IPS-15b (cell line): ENCODE data around the gene KIFC3.
"Not testable (repeated sequence)": the region's sequence is repeated elsewhere in the genome, so short reads cannot be mapped to it uniquely, and the experiment has no call there.

Experiments
- H3K27me3 ChIP-seq: one replicate; pipeline ENCODE4 v1.6.1; 2013; ENCODE audit warnings: low read length; ENCODE audit not compliant: control insufficient read depth, insufficient read depth
- H3K36me3 ChIP-seq: one replicate; pipeline ENCODE4 v1.6.1; 2013; ENCODE audit warnings: low read length; ENCODE audit not compliant: control insufficient read depth, insufficient read depth
- H3K4me1 ChIP-seq: one replicate; pipeline ENCODE4 v1.6.1; 2013; ENCODE audit warnings: mild to moderate bottlenecking, low read length; ENCODE audit not compliant: control insufficient read depth, insufficient read depth
- H3K4me3 ChIP-seq: one replicate; pipeline ENCODE4 v1.5.1; 2013; ENCODE audit warnings: low read depth, low read length
- H3K9ac ChIP-seq: one replicate; pipeline ENCODE4 v1.6.1; 2013; ENCODE audit warnings: low read depth, mild to moderate bottlenecking, low read length
- H3K9me3 ChIP-seq: one replicate; pipeline ENCODE4 v1.6.1; 2013; ENCODE audit warnings: mild to moderate bottlenecking, low read length; ENCODE audit not compliant: control insufficient read depth, insufficient read depth

KIFC3 gene

GRCh38 chr16:57800200-57801097 is 1.8 kb downstream of the KIFC3 start:
- H3K36me3 ChIP-seq, result no peaks in the 10 kb centered on the region
- H3K9ac ChIP-seq, result no peak overlapping the region
- H3K9me3 ChIP-seq, result no peaks in the 10 kb centered on the region
- peaks cover 15% of the 10 kb centered on the region for H3K4me1 ChIP-seq
- H3K4me3 ChIP-seq, result no peak overlapping the region
- H3K27me3 ChIP-seq, result peaks cover 22% of the 10 kb centered on the region

GRCh38 chr16:57799600-57800199 is 2.6 kb downstream of the KIFC3 start:
- Histone ChIP-seq H3K4me3 (no peak overlapping the region), H3K36me3 (no peaks in the 10 kb centered on the region), H3K27me3 (peaks cover 22% of the 10 kb centered on the region), H3K9me3 (no peaks in the 10 kb centered on the region), H3K4me1 (peaks cover 15% of the 10 kb centered on the region), H3K9ac (no peak overlapping the region)

GRCh38 chr16:57798953-57799599 is 3.2 kb downstream of the KIFC3 start:
- no peaks in the 10 kb centered on the region for H3K9me3 ChIP-seq
- peaks cover 22% of the 10 kb centered on the region for H3K27me3 ChIP-seq
- peaks cover 15% of the 10 kb centered on the region for H3K4me1 ChIP-seq
- no peak overlapping the region for H3K9ac ChIP-seq
- no peak overlapping the region for H3K4me3 ChIP-seq
- no peaks in the 10 kb centered on the region for H3K36me3 ChIP-seq

GRCh38 chr16:57798267-57798810 is 4.0 kb downstream of the KIFC3 start:
- Histone ChIP-seq H3K4me1 (peaks cover 11% of the 10 kb centered on the region), H3K27me3 (peaks cover 22% of the 10 kb centered on the region), H3K36me3 (no peaks in the 10 kb centered on the region), H3K4me3 (no peak overlapping the region), H3K9me3 (no peaks in the 10 kb centered on the region), H3K9ac (no peak overlapping the region)

GRCh38 chr16:57797526-57798266 is 4.6 kb downstream of the KIFC3 start:
- peaks cover 22% of the 10 kb centered on the region for H3K27me3 ChIP-seq
- H3K4me3 ChIP-seq, result no peak overlapping the region
- no peak overlapping the region for H3K9ac ChIP-seq
- peaks cover 11% of the 10 kb centered on the region for H3K4me1 ChIP-seq
- no peaks in the 10 kb centered on the region for H3K36me3 ChIP-seq
- H3K9me3 ChIP-seq, result no peaks in the 10 kb centered on the region

GRCh38 chr16:57797216-57797525 is 5.1 kb downstream of the KIFC3 start:
- no peak overlapping the region for H3K9ac ChIP-seq
- peaks cover 11% of the 10 kb centered on the region for H3K4me1 ChIP-seq
- H3K4me3 ChIP-seq, result no peak overlapping the region
- no peaks in the 10 kb centered on the region for H3K36me3 ChIP-seq
- no peaks in the 10 kb centered on the region for H3K9me3 ChIP-seq
- peaks cover 22% of the 10 kb centered on the region for H3K27me3 ChIP-seq

GRCh38 chr16:57796014-57796413 is 6.3 kb downstream of the KIFC3 start:
- H3K27me3 ChIP-seq, result peaks cover 19% of the 10 kb centered on the region
- H3K4me3 ChIP-seq, H3K4me1 ChIP-seq, H3K9ac ChIP-seq, H3K9me3 ChIP-seq, H3K36me3 ChIP-seq: not testable (repeated sequence)

- Histone ChIP-seq H3K4me3 (no peak overlapping the region), H3K9ac (no peak overlapping the region), H3K4me1 (peaks cover 4% of the 10 kb centered on the region), H3K9me3 (no peaks in the 10 kb centered on the region), H3K36me3 (no peaks in the 10 kb centered on the region), H3K27me3 (peaks cover 14% of the 10 kb centered on the region)
Measured at GRCh38 chr16:57795431-57795878, 6.8 kb downstream of the KIFC3 start.

- H3K9me3 ChIP-seq, result no peaks in the 10 kb centered on the region
- peaks cover 2% of the 10 kb centered on the region for H3K4me1 ChIP-seq
- no peak overlapping the region for H3K4me3 ChIP-seq
- H3K27me3 ChIP-seq, result peaks cover 9% of the 10 kb centered on the region
- H3K36me3 ChIP-seq, result no peaks in the 10 kb centered on the region
- no peak overlapping the region for H3K9ac ChIP-seq
Measured at GRCh38 chr16:57794849-57795430, 7.4 kb downstream of the KIFC3 start.

GRCh38 chr16:57791893-57792461 is 10.3 kb downstream of the KIFC3 start:
- Histone ChIP-seq H3K27me3 (no peaks in the 10 kb centered on the region), H3K4me3 (no peak overlapping the region), H3K36me3 (no peaks in the 10 kb centered on the region), H3K4me1 (no peaks in the 10 kb centered on the region), H3K9ac (no peak overlapping the region), H3K9me3 (no peaks in the 10 kb centered on the region)
